Stimulated activated CD4-positive, alpha-beta T cell treated with anti-CD3 and anti-CD28 coated beads, Interleukin-1b, Interleukin-23, amount 100 ng/mL, for 24 hours (primary cell): ENCODE results near the gene HOMER1.
A peak's percentile ranks its signal among the peaks of the same experiment; 100 is the strongest.
"Not testable (repeated sequence)": the region's sequence is repeated elsewhere in the genome, so short reads cannot be mapped to it uniquely, and the experiment has no call there.

Source experiments
- DNase-seq, 4 experiments: peaks; one replicate each; pipeline ENCODE4 v3.0.0-alpha.2; 2020; ENCODE audit warnings: low read depth in 4 of 4, low spot score in 1 of 4

HOMER1 gene

GRCh38 chr5:79517601-79518000 lies 3.7 kb upstream of the HOMER1 start:
- no peak for DNase-seq

GRCh38 chr5:79516986-79517385 lies 3.1 kb upstream of the HOMER1 start:
- DNase-seq, result no peak

GRCh38 chr5:79516331-79516730 lies 2.4 kb upstream of the HOMER1 start:
- DNase-seq, result not testable (repeated sequence)

- DNase-seq, result peak; percentile 72 to 83 (median 76)
These were observed 614 bp upstream of the HOMER1 start for GRCh38 chr5:79514391-79515105.

GRCh38 chr5:79513308-79513703 lies 628 bp downstream of the HOMER1 start:
- DNase-seq, result peak in 2 of 4 experiments; percentile 15 to 18

- DNase-seq, result no peak
These were observed 1.2 kb downstream of the HOMER1 start for GRCh38 chr5:79512471-79513307.

GRCh38 chr5:79512049-79512448 lies 1.9 kb downstream of the HOMER1 start:
- no peak for DNase-seq

GRCh38 chr5:79510638-79511037 lies 3.3 kb downstream of the HOMER1 start:
- no peak for DNase-seq

- no peak for DNase-seq
These were observed 4.6 kb downstream of the HOMER1 start for GRCh38 chr5:79509244-79509885.

- no peak for DNase-seq
These were observed 5.1 kb downstream of the HOMER1 start for GRCh38 chr5:79508794-79509193.

- no peak for DNase-seq
These were observed 5.6 kb downstream of the HOMER1 start for GRCh38 chr5:79508354-79508753.

- no peak for DNase-seq
These were observed 6.4 kb downstream of the HOMER1 start for GRCh38 chr5:79507251-79508205.

- DNase-seq, result no peak
These were observed 8.8 kb downstream of the HOMER1 start for GRCh38 chr5:79505138-79505537.

- DNase-seq, result no peak
These were observed 10.0 kb downstream of the HOMER1 start for GRCh38 chr5:79503794-79504495.

GRCh38 chr5:79499640-79500273 lies 14.2 kb downstream of the HOMER1 start:
- no peak for DNase-seq

- no peak for DNase-seq
These were observed 18.6 kb downstream of the HOMER1 start for GRCh38 chr5:79495311-79495710.

- DNase-seq, result no peak
These were observed 20.2 kb downstream of the HOMER1 start for GRCh38 chr5:79493596-79494345.

GRCh38 chr5:79491690-79492317 lies 22.1 kb downstream of the HOMER1 start:
- no peak for DNase-seq
